GM12891 (cell line): ENCODE results near the gene SMIM44.

Experiments used
- SPI1 ChIP-seq: IDR thresholded peaks from 2 replicates; pipeline ENCODE4 v1.6.1; 2011; ENCODE audit warnings: low read depth, low read length, control low read depth
- TAF1 ChIP-seq: IDR thresholded peaks from 2 replicates; pipeline ENCODE4 v1.6.1; 2011; ENCODE audit warnings: low read depth, low read length, control low read depth

GRCh38 chr19:3513229-3514140, 30.2 kb upstream of the SMIM44 start:
- no peak for TF ChIP-seq TAF1
- TF ChIP-seq SPI1 = no peak
